Testis (tissue), 3 donors: ENCODE data around the gene NCKAP5. TPM values are rescaled to one million over a fixed set of nuclear protein-coding genes. Genes with fewer than 3 reads are reported as not detected.
A peak's percentile ranks its signal among the peaks of the same experiment; 100 is the strongest.

Source experiments
- DNase-seq: peaks from one replicate; pipeline ENCODE4 v3.0.0-alpha.2; 2019
- H3K27ac ChIP-seq, 2 donors: fragments of 200-600 bp; sonication (generic); one replicate each; pipeline ENCODE4 v1.5.1; 2019
- H3K27me3 ChIP-seq: fragments of 200-600 bp; sonication (generic); one replicate; pipeline ENCODE4 v1.5.1; 2019
- H3K36me3 ChIP-seq: fragments of 200-600 bp; sonication (generic); one replicate; pipeline ENCODE4 v1.5.1; 2017; ENCODE audit warnings: low read depth; ENCODE audit errors: missing control alignments
- H3K4me1 ChIP-seq: fragments of 200-600 bp; sonication (generic); one replicate; pipeline ENCODE4 v1.5.1; 2019
- H3K4me3 ChIP-seq, 2 donors: fragments of 200-600 bp; sonication (generic); one replicate each; pipeline ENCODE4 v1.5.1; 2017 to 2019
- H3K9me3 ChIP-seq: fragments of 200-600 bp; sonication (generic); one replicate; pipeline ENCODE4 v1.5.1; 2017
- POLR2A ChIP-seq: fragments of 450-650 bp; IDR thresholded peaks from one replicate; pipeline ENCODE4 v1.6.1; 2017; ENCODE audit warnings: antibody characterized with exemption, mild to moderate bottlenecking, moderate library complexity
- WGBS, 2 donors: methylation state at CpG; one replicate each; pipeline ENCODE4 v1.1.5; 2018; 5-methylcytosine and 5-hydroxymethylcytosine counted together
- intact Hi-C: fragments of 100-400 bp; cut with DNase I; formaldehyde crosslinking; loops from one replicate; pipeline ENCODE4 v1.15.1; 2023; ENCODE audit warnings: low total_unique reads
- polyA plus RNA-seq: library from polyadenylated mRNA; stranded (reverse); fragments of 350-450 nt; fragmentation: Illumina TruSeq; extraction: RNeasy Lipid Tissue Mini Kit (QIAGEN cat#74804); gene quantifications from one replicate; pipeline ENCODE4 v1.2.3, GENCODE V29; 2014; ENCODE audit warnings: low read depth, low replicate concordance; ENCODE audit not compliant: insufficient read depth
- total RNA-seq, 2 donors: library from RNA; depleted of rRNA; stranded (reverse); fragments of >200 nt; gene quantifications; one replicate each; pipeline ENCODE4 v1.2.3, GENCODE V29; 2016
- TF ChIP-seq, protein P1 (sequence below), 3 experiments: fragments of 450-650 bp in 2 of 3; fragments of 200-600 bp in 1 of 3; sonication (generic) in 1 of 3; IDR thresholded peaks; one replicate each; pipeline ENCODE4 v1.5.1; 2016 to 2019; ENCODE audit warnings: antibody characterized with exemption in 3 of 3, mild to moderate bottlenecking in 2 of 3, moderate library complexity in 1 of 3

Gene NCKAP5
- total and polyA plus RNA-seq, 3 donors from 2014 or later = 3.0 to 7.6 (median 6.3) TPM

GRCh38 chr2:133421516-133422324 is 146.5 kb downstream of the NCKAP5 start:
- 56 to 58% methylated on average over 4 of the region's 4 CpGs for WGBS, 2 donors
- Histone ChIP-seq H3K27ac (no peak overlapping the region), H3K9me3 (no peaks in the 10 kb centered on the region), H3K4me1 (peaks cover 4% of the 10 kb centered on the region), H3K4me3 (no peak overlapping the region), H3K27me3 (no peaks in the 10 kb centered on the region), H3K36me3 (no peaks in the 10 kb centered on the region)
- intact Hi-C loops = no loop called here
- DNase-seq = peak; percentile 36
- TF ChIP-seq, protein P1, sequence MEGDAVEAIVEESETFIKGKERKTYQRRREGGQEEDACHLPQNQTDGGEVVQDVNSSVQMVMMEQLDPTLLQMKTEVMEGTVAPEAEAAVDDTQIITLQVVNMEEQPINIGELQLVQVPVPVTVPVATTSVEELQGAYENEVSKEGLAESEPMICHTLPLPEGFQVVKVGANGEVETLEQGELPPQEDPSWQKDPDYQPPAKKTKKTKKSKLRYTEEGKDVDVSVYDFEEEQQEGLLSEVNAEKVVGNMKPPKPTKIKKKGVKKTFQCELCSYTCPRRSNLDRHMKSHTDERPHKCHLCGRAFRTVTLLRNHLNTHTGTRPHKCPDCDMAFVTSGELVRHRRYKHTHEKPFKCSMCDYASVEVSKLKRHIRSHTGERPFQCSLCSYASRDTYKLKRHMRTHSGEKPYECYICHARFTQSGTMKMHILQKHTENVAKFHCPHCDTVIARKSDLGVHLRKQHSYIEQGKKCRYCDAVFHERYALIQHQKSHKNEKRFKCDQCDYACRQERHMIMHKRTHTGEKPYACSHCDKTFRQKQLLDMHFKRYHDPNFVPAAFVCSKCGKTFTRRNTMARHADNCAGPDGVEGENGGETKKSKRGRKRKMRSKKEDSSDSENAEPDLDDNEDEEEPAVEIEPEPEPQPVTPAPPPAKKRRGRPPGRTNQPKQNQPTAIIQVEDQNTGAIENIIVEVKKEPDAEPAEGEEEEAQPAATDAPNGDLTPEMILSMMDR (IDR thresholded peaks at IDR 0.05) = no peak
- no peak for TF ChIP-seq POLR2A

DNA sequence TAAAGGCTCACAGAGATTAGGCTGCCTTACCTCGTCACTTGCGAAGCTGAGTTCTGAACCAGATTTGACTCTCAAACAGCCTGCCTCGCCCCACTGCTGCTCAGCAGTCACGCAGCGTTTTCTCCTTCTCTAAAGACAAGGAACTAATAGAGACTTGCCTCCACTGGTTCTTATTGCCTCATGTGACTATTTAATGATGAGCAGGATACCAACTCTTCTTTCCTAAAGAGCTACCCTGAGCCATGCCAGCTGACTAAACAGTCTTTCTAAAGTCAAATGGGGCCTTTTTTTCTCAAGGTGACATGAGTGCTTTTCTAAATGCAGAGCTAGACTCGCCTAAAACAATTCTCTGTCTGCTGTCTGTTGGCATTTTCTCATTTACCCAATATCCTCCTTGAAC is 147.5 kb downstream of the NCKAP5 start:
- Histone ChIP-seq H3K27ac (no peak overlapping the region), H3K36me3 (no peaks in the 10 kb centered on the region), H3K4me3 (no peak overlapping the region), H3K9me3 (no peaks in the 10 kb centered on the region), H3K27me3 (no peaks in the 10 kb centered on the region), H3K4me1 (peaks cover 4% of the 10 kb centered on the region)
- 88 to 92% methylated on average over 6 of the region's 6 CpGs for WGBS, 2 donors
- no peak for TF ChIP-seq POLR2A
- no peak for DNase-seq
- intact Hi-C loops = no loop called here

GRCh38 chr2:133418671-133419070 is 149.6 kb downstream of the NCKAP5 start:
- no peak for DNase-seq
- Histone ChIP-seq H3K27me3 (no peaks in the 10 kb centered on the region), H3K4me1 (peaks cover 4% of the 10 kb centered on the region), H3K4me3 (no peak overlapping the region), H3K27ac (peak overlapping the region in 1 of 2 donors; percentile 57), H3K9me3 (no peaks in the 10 kb centered on the region), H3K36me3 (no peaks in the 10 kb centered on the region)
- WGBS, 2 donors = 63 to 70% methylated on average over 4 of the region's 4 CpGs
- TF ChIP-seq, protein P1 (IDR thresholded peaks at IDR 0.05) = no peak
- no peak for TF ChIP-seq POLR2A
- intact Hi-C loops = no loop called here

DNA sequence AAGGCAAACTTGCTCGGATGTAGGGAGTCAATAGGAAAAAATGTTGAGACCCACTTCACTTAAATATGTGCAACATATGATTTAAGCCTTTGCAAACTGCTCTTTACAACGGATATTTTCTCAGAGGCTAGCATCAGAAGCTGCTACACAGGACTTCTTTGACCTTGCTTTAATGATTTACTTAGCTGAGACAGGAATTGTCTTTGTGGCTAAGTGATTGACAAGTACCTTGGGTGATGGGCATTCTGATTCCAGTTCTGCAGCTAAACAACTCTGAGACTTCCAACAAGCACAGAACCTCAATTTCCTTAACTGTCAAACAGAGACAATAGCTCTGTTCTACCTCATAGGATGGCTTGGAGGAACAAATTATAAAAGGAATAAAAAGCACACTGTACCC is 150.2 kb downstream of the NCKAP5 start:
- H3K4me1 ChIP-seq = peaks cover 4% of the 10 kb centered on the region
- H3K4me3 ChIP-seq = no peak overlapping the region
- intact Hi-C loops = no loop called here
- 69 to 75% methylated on average over 2 of the region's 2 CpGs for WGBS, 2 donors
- H3K27me3 ChIP-seq = no peaks in the 10 kb centered on the region
- no peak for TF ChIP-seq POLR2A
- TF ChIP-seq, protein P1 (IDR thresholded peaks at IDR 0.05) = no peak
- H3K9me3 ChIP-seq = no peaks in the 10 kb centered on the region
- H3K36me3 ChIP-seq = no peaks in the 10 kb centered on the region
- peak overlapping the region in 1 of 2 donors; percentile 57 for H3K27ac ChIP-seq
- DNase-seq = no peak

- Histone ChIP-seq H3K4me3 (no peak overlapping the region), H3K27me3 (no peaks in the 10 kb centered on the region), H3K4me1 (peaks cover 4% of the 10 kb centered on the region), H3K27ac (no peak overlapping the region), H3K9me3 (no peaks in the 10 kb centered on the region), H3K36me3 (no peaks in the 10 kb centered on the region)
- intact Hi-C loops = no loop called here
- no peak for DNase-seq
- no peak for TF ChIP-seq POLR2A
- TF ChIP-seq, protein P1 (IDR thresholded peaks at IDR 0.05) = no peak
- WGBS, 2 donors = 88 to 100% methylated on average over 4 of the region's 4 CpGs
These were observed 150.8 kb downstream of the NCKAP5 start for GRCh38 chr2:133417415-133417814.
